ENCODE measurements around the gene LRIG1. TPM values are rescaled to one million over a fixed set of nuclear protein-coding genes. Genes with fewer than 3 reads are reported as not detected.

LRIG1 gene
- total and polyA plus RNA-seq, 9 of the 15 experiments (the other 6 are each of a cell fraction or from before 2014, with no cell fraction given) = 0.05 to 0.38 (median 0.13) TPM; not detected in 3

- Histone ChIP-seq H3K4me2 (ENCODE audit: insufficient read depth, low read length) (no peak overlapping the region), H2AFZ (ENCODE audit: low read depth, low read length) (no peak overlapping the region), H3K27ac (ENCODE audit: extremely low read depth, low read depth, low read length) (no peak overlapping the region), H4K20me1 (replicated peaks; ENCODE audit: control insufficient read depth, insufficient read depth, low read length) (no peaks in the 10 kb centered on the region), H3K4me3 (no peak overlapping the region), H3K9ac (ENCODE audit: insufficient read depth in 1 of 2, low read depth in 2 of 2, low read length in 2 of 2) (no peak overlapping the region), H3K9me1 (ENCODE audit: control insufficient read depth, insufficient read depth, low read length) (no peaks in the 10 kb centered on the region), H3K79me2 (ENCODE audit: control insufficient read depth, insufficient read depth, low read length) (no peaks in the 10 kb centered on the region), H3K36me3 (ENCODE audit: control insufficient read depth, insufficient read depth, low read length) (no peaks in the 10 kb centered on the region), H3K27me3 (ENCODE audit: control insufficient read depth in 2 of 2, insufficient read depth in 2 of 2, low read length in 2 of 2) (peaks cover 0 to 4% of the 10 kb centered on the region in 2 experiments; a peak in 1 of 5 replicates), H3K9me3 (replicated peaks; ENCODE audit: control insufficient read depth, insufficient read depth, low read depth, low read length) (no peaks in the 10 kb centered on the region), H3K4me1 (replicated peaks in 1 of 2; ENCODE audit: control insufficient read depth in 2 of 2, insufficient read depth in 2 of 2, low read length in 2 of 2) (peaks cover 0 to 10% of the 10 kb centered on the region in 2 experiments; a peak in 3 of 5 replicates)
- intact Hi-C loops (cut with micrococcal nuclease) (no loop called here), in situ Hi-C loops (cut with MboI) (no loop called here)
- ChIA-PET CTCF (ENCODE audit: low intra/inter-chr PET ratio) (no interaction called here), POLR2A (interaction anchor here (0.5 kb wide), 1 partner anchor 127 kb away, joined by 3 read pairs; no protein-coding TSS in a partner anchor)
- 35% methylated on average over 11 of the region's 13 CpGs for WGBS (ENCODE audit: insufficient coverage, low coverage, missing lambda C conversion rate)
- FAIRE-seq (no peak), DNase-seq (ENCODE audit: extremely low read depth in 1 of 4, low spot score in 3 of 4) (no peak), ATAC-seq (no peak)
- no TSS peak for BruUV-seq (replicated peaks)
- no peak for TF ChIP-seq THRA (IDR thresholded peaks at IDR 0.05)
- TF ChIP-seq HDAC3 (IDR thresholded peaks at IDR 0.05; ENCODE audit: borderline replicate concordance, partially characterized antibody) = no peak
- no peak for TF ChIP-seq CTCFL (IDR thresholded peaks at IDR 0.05; ENCODE audit: borderline replicate concordance, insufficient read depth, low read depth, low read length, poor library complexity, severe bottlenecking)
- no peak for TF ChIP-seq HMGN3 (IDR thresholded peaks at IDR 0.05; ENCODE audit: borderline replicate concordance, extremely low read depth, insufficient read length, low read depth, low read length)
- TF ChIP-seq CREB3L1 (IDR thresholded peaks at IDR 0.05; ENCODE audit: borderline replicate concordance, low read depth) = no peak
- no peak for TF ChIP-seq E2F5 (CRISPR knock-in tag; IDR thresholded peaks at IDR 0.05)
- TF ChIP-seq ZBTB17 (CRISPR knock-in tag; IDR thresholded peaks at IDR 0.05) = no peak
- no peak for TF ChIP-seq GATA2 (CRISPR knock-in tag; IDR thresholded peaks at IDR 0.05)
- no peak for TF ChIP-seq ETV5 (CRISPR knock-in tag; IDR thresholded peaks at IDR 0.05; ENCODE audit: low read depth)
- no peak for TF ChIP-seq JUND (IDR thresholded peaks at IDR 0.05; ENCODE audit: borderline replicate concordance, low read depth, low read length)
- TF ChIP-seq JUND (tag; IDR thresholded peaks at IDR 0.05; ENCODE audit: borderline replicate concordance, low read depth, low read length) = no peak
- TF ChIP-seq ZNF668 (CRISPR knock-in tag; IDR thresholded peaks at IDR 0.05) = no peak
- TF ChIP-seq ZNF398 (CRISPR knock-in tag; IDR thresholded peaks at IDR 0.05) = no peak
These were observed 104.6 kb downstream of the LRIG1 start for GRCh38 chr3:66396161-66396760.
